Sigmoid colon (tissue), 7 donors: ENCODE data around the gene TTC3. TPM values are rescaled to one million over a fixed set of nuclear protein-coding genes. Genes with fewer than 3 reads are reported as not detected.

Source experiments
- DNase-seq: peaks from one replicate; pipeline ENCODE4 v3.0.0-alpha.2; 2019
- H3K27ac ChIP-seq, 4 donors: fragments of 200-600 bp; sonication (generic); one replicate each; pipeline ENCODE4 v1.5.1; 2016 to 2019; ENCODE audit warnings: mild to moderate bottlenecking in 1 of 4
- H3K27me3 ChIP-seq, 3 donors: fragments of 200-600 bp; sonication (generic); one replicate each; pipeline ENCODE4 v1.5.1; 2019; ENCODE audit warnings: mild to moderate bottlenecking in 1 of 3
- H3K36me3 ChIP-seq, 4 donors: fragments of 200-600 bp; sonication (generic); one replicate each; pipeline ENCODE4 v1.5.1; 2016 to 2019
- H3K4me1 ChIP-seq, 4 donors: fragments of 200-600 bp; sonication (generic); one replicate each; pipeline ENCODE4 v1.5.1; 2017 to 2019
- H3K4me3 ChIP-seq, 4 donors: fragments of 200-600 bp; sonication (generic); one replicate each; pipeline ENCODE4 v1.5.1; 2017 to 2019; ENCODE audit warnings: mild to moderate bottlenecking in 2 of 4, moderate library complexity in 1 of 4
- H3K9me3 ChIP-seq, 4 donors: fragments of 200-600 bp in 3 of 4; sonication (generic) in 3 of 4; one replicate each; pipeline versions ENCODE4 v1.5.1 to v1.6.1; 2013 to 2019
- EP300 ChIP-seq, 4 donors: sonication (generic); formaldehyde crosslinking; IDR thresholded peaks; one replicate each; pipeline ENCODE4 v1.6.1; 2017; ENCODE audit warnings: antibody characterized with exemption in 4 of 4
- POLR2A ChIP-seq, 2 donors: fragments of 450-650 bp; IDR thresholded peaks; one replicate each; pipeline ENCODE4 v1.6.1; 2016; ENCODE audit warnings: antibody characterized with exemption in 2 of 2, mild to moderate bottlenecking in 2 of 2, moderate library complexity in 2 of 2
- POLR2AphosphoS5 ChIP-seq, 4 donors: sonication (generic); formaldehyde crosslinking; IDR thresholded peaks; one replicate each; pipeline ENCODE4 v1.6.1; 2017; ENCODE audit warnings: antibody characterized with exemption in 4 of 4
- WGBS, 2 donors: extraction: QIAGEN DNeasy Blood & Tissue Kit; methylation state at CpG; one replicate each; pipeline ENCODE4 v1.1.7; 2013; 5-methylcytosine and 5-hydroxymethylcytosine counted together
- intact Hi-C: fragments of 100-400 bp; cut with DNase I; formaldehyde crosslinking; loops from one replicate; pipeline ENCODE4 v1.15.1; 2023
- polyA plus RNA-seq, 3 donors: library from polyadenylated mRNA; stranded (reverse); fragments of 200-250 nt; gene quantifications; one replicate each; pipeline ENCODE4 v1.2.3, GENCODE V29; 2013
- total RNA-seq, 4 donors: library from RNA; depleted of rRNA; stranded (reverse); fragments of >200 nt; gene quantifications; one replicate each; pipeline ENCODE4 v1.1.0, GENCODE V29; 2016
- TF ChIP-seq, protein P1 (sequence below), 4 experiments: fragments of 450-650 bp in 3 of 4; fragments of 200-600 bp in 1 of 4; IDR thresholded peaks; one replicate each; pipeline ENCODE4 v1.5.1; 2016 to 2019; ENCODE audit warnings: antibody characterized with exemption in 4 of 4, mild to moderate bottlenecking in 3 of 4, moderate library complexity in 2 of 4
- donor health status: healthy with polysubstance abuse.
- donor health status: Bipolar disorder and iron deficiency.
- donor health status: healthy.

The TTC3 gene
- total and polyA plus RNA-seq, 7 donors: 22.2 to 151 (median 108) TPM

DNA sequence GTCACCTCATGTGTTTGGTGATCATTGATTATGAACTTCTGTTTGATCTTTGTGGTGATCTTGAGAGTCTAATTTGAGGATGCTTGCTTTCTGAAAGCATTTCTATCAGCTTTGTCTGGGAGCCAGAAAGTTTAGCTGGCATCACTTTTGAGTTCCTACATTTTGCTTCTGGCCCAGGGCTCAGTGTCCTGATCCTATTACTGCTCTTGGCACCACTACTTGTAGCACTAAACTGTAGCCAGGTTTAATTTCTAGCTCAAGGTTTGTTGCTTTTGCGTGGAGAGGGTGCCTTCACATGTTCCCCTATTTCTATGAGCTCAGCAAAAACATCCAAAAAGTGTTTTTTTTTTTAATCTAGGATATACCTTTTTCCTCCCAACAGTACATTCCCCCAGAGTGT is 9.3 kb downstream of the TTC3 start:
- no peak for DNase-seq
- Histone ChIP-seq H3K4me3 (no peak overlapping the region), H3K9me3 (no peaks in the 10 kb centered on the region), H3K27me3 (no peaks in the 10 kb centered on the region), H3K4me1 (peaks cover 0 to 31% (median 17%) of the 10 kb centered on the region in 4 donors), H3K36me3 (no peaks in the 10 kb centered on the region), H3K27ac (no peak overlapping the region)
- 91 to 95% methylated on average over 1 of the region's 1 CpG for WGBS, 2 donors
- TF ChIP-seq, protein P1, sequence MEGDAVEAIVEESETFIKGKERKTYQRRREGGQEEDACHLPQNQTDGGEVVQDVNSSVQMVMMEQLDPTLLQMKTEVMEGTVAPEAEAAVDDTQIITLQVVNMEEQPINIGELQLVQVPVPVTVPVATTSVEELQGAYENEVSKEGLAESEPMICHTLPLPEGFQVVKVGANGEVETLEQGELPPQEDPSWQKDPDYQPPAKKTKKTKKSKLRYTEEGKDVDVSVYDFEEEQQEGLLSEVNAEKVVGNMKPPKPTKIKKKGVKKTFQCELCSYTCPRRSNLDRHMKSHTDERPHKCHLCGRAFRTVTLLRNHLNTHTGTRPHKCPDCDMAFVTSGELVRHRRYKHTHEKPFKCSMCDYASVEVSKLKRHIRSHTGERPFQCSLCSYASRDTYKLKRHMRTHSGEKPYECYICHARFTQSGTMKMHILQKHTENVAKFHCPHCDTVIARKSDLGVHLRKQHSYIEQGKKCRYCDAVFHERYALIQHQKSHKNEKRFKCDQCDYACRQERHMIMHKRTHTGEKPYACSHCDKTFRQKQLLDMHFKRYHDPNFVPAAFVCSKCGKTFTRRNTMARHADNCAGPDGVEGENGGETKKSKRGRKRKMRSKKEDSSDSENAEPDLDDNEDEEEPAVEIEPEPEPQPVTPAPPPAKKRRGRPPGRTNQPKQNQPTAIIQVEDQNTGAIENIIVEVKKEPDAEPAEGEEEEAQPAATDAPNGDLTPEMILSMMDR (IDR thresholded peaks at IDR 0.05): no peak
- no peak for TF ChIP-seq EP300 (IDR thresholded peaks at IDR 0.05)
- TF ChIP-seq POLR2A (IDR thresholded peaks at IDR 0.05): no peak
- intact Hi-C loops: no loop called here

DNA sequence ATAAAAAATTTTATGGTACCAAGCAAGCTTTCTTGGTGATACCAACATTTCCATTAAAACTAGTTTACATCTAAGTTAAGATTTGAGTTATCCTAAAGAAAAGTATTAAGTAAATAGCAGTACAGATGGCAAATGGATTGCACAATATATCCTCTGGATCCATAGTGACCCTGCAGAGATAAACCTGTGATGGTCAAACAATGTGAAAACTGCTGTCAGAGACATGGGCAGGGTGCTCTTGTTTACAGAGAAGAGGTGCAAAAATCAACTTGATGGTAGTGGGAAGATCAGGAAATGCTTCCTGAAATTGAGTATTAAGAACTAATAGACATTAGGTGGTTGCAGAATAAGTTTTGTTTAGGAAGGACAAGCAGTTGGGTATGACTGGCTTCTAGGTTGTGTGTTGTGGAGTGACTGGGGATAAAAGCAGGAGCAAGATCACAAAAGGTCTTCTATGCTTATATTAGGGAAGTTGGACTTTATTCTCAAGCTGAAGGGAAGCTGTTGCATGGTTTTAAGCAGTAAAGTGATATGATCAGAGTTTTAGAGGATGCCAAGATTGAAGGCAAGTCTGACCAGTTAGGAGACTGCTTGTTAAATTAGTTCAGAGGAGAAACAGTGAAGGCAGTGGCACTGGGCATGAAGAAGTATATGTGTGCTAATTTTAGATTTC is 9.9 kb downstream of the TTC3 start:
- Histone ChIP-seq H3K4me3 (no peak overlapping the region), H3K27ac (no peak overlapping the region), H3K4me1 (peaks cover 0 to 31% (median 17%) of the 10 kb centered on the region in 4 donors), H3K27me3 (no peaks in the 10 kb centered on the region), H3K9me3 (no peaks in the 10 kb centered on the region), H3K36me3 (no peaks in the 10 kb centered on the region)
- intact Hi-C loops: no loop called here
- no peak for TF ChIP-seq POLR2A (IDR thresholded peaks at IDR 0.05)
- TF ChIP-seq, protein P1 (IDR thresholded peaks at IDR 0.05): no peak
- TF ChIP-seq EP300 (IDR thresholded peaks at IDR 0.05): no peak
- no peak for TF ChIP-seq POLR2AphosphoS5 (IDR thresholded peaks at IDR 0.05)
- no peak for DNase-seq

GRCh38 chr21:37085726-37086125 is 12.7 kb downstream of the TTC3 start:
- Histone ChIP-seq H3K4me3 (no peak overlapping the region), H3K27ac (no peak overlapping the region), H3K36me3 (no peaks in the 10 kb centered on the region), H3K27me3 (no peaks in the 10 kb centered on the region), H3K4me1 (peaks cover 0 to 31% (median 17%) of the 10 kb centered on the region in 4 donors), H3K9me3 (no peaks in the 10 kb centered on the region)
- no peak for DNase-seq
- no peak for TF ChIP-seq POLR2AphosphoS5 (IDR thresholded peaks at IDR 0.05)
- TF ChIP-seq, protein P1 (IDR thresholded peaks at IDR 0.05): no peak
- TF ChIP-seq EP300 (IDR thresholded peaks at IDR 0.05): no peak
- no peak for TF ChIP-seq POLR2A (IDR thresholded peaks at IDR 0.05)
- intact Hi-C loops: no loop called here
- 87% methylated on average over 3 of the region's 3 CpGs for WGBS, 2 donors

DNA sequence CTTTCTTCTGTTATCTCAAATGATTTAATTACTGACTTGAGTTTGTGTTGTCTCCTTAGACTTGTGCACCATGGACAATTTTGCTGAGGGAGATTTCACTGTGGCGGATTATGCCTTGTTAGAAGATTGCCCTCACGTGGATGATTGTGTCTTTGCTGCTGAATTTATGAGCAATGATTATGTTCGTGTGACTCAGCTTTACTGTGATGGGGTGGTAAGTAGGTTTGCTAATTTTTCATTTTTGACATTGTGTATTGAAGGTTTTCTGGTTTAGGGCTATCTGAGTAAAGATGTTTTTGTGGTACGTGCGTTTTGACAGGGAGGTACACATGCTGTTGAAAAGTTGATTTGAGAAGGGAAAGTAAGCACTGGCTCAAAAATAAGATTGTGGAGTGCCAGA is 14.1 kb downstream of the TTC3 start:
- intact Hi-C loops: no loop called here
- TF ChIP-seq POLR2AphosphoS5 (IDR thresholded peaks at IDR 0.05): no peak
- TF ChIP-seq, protein P1 (IDR thresholded peaks at IDR 0.05): peak in 2 of 4 experiments; percentile 18 to 21
- Histone ChIP-seq H3K4me1 (peaks cover 0 to 29% (median 14%) of the 10 kb centered on the region in 4 donors), H3K4me3 (no peak overlapping the region), H3K36me3 (peaks cover 0 to 4% (median 0%) of the 10 kb centered on the region in 4 donors), H3K9me3 (no peaks in the 10 kb centered on the region), H3K27me3 (no peaks in the 10 kb centered on the region), H3K27ac (no peak overlapping the region)
- no peak for DNase-seq
- WGBS, 2 donors: 34 to 62% methylated on average over 5 of the region's 5 CpGs
